ENCODE measurements around the gene PSKH1.

Gene PSKH1

GRCh38 chr16:67968400-67969253 lies 75.6 kb downstream of the PSKH1 start, which contains the start of gene SLC12A4 (continued):
- no peak for TF ChIP-seq HIC1 (tag by site-specific recombination; IDR thresholded peaks at IDR 0.05)
- TF ChIP-seq SP2 (tag by site-specific recombination; IDR thresholded peaks at IDR 0.05) = peak; percentile 76
- TF ChIP-seq ZNF37A (tag by site-specific recombination; IDR thresholded peaks at IDR 0.05) = no peak
- TF ChIP-seq OVOL3 (tag by site-specific recombination; IDR thresholded peaks at IDR 0.05) = no peak
- no peak for TF ChIP-seq ZNF426 (tag by site-specific recombination; IDR thresholded peaks at IDR 0.05)
- TF ChIP-seq ZNF2 (tag by site-specific recombination; IDR thresholded peaks at IDR 0.05) = no peak
- peak; percentile 95 for TF ChIP-seq SP3 (tag by site-specific recombination; IDR thresholded peaks at IDR 0.05)
- peak; percentile 81 for TF ChIP-seq KLF10 (tag by site-specific recombination; IDR thresholded peaks at IDR 0.05)
- peak; percentile 13; the same call in 1 of the 2 replicates for TF ChIP-seq ZFP3 (tag by site-specific recombination; IDR thresholded peaks at IDR 0.05; ENCODE audit: low read depth)
- TF ChIP-seq KLF16 (tag by site-specific recombination; IDR thresholded peaks at IDR 0.05) = peak; percentile 62
- TF ChIP-seq GLIS1 (tag by site-specific recombination; IDR thresholded peaks at IDR 0.05) = peak; percentile 61
- 0 out of 2 replicates have a peak, but pooled peaks have one; percentile 21 for TF ChIP-seq ZNF843 (tag by site-specific recombination; IDR thresholded peaks at IDR 0.05)
- TF ChIP-seq BCL11A (tag by site-specific recombination; IDR thresholded peaks at IDR 0.05; ENCODE audit: low read depth) = no peak
- TF ChIP-seq ZBTB20 (tag by site-specific recombination; IDR thresholded peaks at IDR 0.05) = no peak
- TF ChIP-seq ZNF677 (tag by site-specific recombination; IDR thresholded peaks at IDR 0.05) = no peak
- TF ChIP-seq ZNF707 (tag by site-specific recombination; IDR thresholded peaks at IDR 0.05) = no peak
- no peak for TF ChIP-seq ZNF623 (tag by site-specific recombination; IDR thresholded peaks at IDR 0.05)
- peak; percentile 92 for TF ChIP-seq ZNF121 (tag by site-specific recombination; IDR thresholded peaks at IDR 0.05)
- TF ChIP-seq, protein P1, sequence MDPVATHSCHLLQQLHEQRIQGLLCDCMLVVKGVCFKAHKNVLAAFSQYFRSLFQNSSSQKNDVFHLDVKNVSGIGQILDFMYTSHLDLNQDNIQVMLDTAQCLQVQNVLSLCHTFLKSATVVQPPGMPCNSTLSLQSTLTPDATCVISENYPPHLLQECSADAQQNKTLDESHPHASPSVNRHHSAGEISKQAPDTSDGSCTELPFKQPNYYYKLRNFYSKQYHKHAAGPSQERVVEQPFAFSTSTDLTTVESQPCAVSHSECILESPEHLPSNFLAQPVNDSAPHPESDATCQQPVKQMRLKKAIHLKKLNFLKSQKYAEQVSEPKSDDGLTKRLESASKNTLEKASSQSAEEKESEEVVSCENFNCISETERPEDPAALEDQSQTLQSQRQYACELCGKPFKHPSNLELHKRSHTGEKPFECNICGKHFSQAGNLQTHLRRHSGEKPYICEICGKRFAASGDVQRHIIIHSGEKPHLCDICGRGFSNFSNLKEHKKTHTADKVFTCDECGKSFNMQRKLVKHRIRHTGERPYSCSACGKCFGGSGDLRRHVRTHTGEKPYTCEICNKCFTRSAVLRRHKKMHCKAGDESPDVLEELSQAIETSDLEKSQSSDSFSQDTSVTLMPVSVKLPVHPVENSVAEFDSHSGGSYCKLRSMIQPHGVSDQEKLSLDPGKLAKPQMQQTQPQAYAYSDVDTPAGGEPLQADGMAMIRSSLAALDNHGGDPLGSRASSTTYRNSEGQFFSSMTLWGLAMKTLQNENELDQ (tag by site-specific recombination; IDR thresholded peaks at IDR 0.05; ENCODE audit: low read depth) = no peak
- TF ChIP-seq ZNF530 (tag by site-specific recombination; IDR thresholded peaks at IDR 0.05; ENCODE audit: low read depth) = no peak
- no peak for TF ChIP-seq ZNF76 (tag by site-specific recombination; IDR thresholded peaks at IDR 0.05; ENCODE audit: borderline replicate concordance, low read depth)
- TF ChIP-seq ZNF274 (IDR thresholded peaks at IDR 0.05; ENCODE audit: low read length) = no peak
- TF ChIP-seq ZNF274 (tag by site-specific recombination; IDR thresholded peaks at IDR 0.05; ENCODE audit: borderline replicate concordance) = no peak
- no peak for TF ChIP-seq FEZF1 (tag by site-specific recombination; IDR thresholded peaks at IDR 0.05)
- TF ChIP-seq SALL2 (tag by site-specific recombination; IDR thresholded peaks at IDR 0.05; ENCODE audit: borderline replicate concordance) = no peak
- TF ChIP-seq ZNF266 (tag by site-specific recombination; IDR thresholded peaks at IDR 0.05; ENCODE audit: low read depth) = no peak
- no peak for TF ChIP-seq ZNF416 (tag by site-specific recombination; IDR thresholded peaks at IDR 0.05)
- TF ChIP-seq SETDB1 (IDR thresholded peaks at IDR 0.05; ENCODE audit: insufficient read length, low read length) = no peak
- no peak for TF ChIP-seq ZNF169 (tag by site-specific recombination; IDR thresholded peaks at IDR 0.05)
- TF ChIP-seq ZNF157 (tag by site-specific recombination; IDR thresholded peaks at IDR 0.05) = no peak
- TF ChIP-seq ZNF354C (tag by site-specific recombination; IDR thresholded peaks at IDR 0.05; ENCODE audit: borderline replicate concordance, low read depth) = no peak
- no peak for TF ChIP-seq ZNF324 (tag by site-specific recombination; IDR thresholded peaks at IDR 0.05)
- no peak for TF ChIP-seq ZFP41 (tag by site-specific recombination; IDR thresholded peaks at IDR 0.05; ENCODE audit: borderline replicate concordance)
- TF ChIP-seq ZNF747 (tag by site-specific recombination; IDR thresholded peaks at IDR 0.05) = no peak
- TF ChIP-seq CTCF (tag by site-specific recombination; IDR thresholded peaks at IDR 0.05) = no peak
- no peak for TF ChIP-seq ZNF184 (tag by site-specific recombination; IDR thresholded peaks at IDR 0.05)
- no peak for TF ChIP-seq TCF7L2 (IDR thresholded peaks at IDR 0.05; ENCODE audit: borderline replicate concordance, low read depth, low read length)
